COLO829 (cell line): ENCODE results near the gene ARHGEF40.

Experiments used
- DNase-seq: peaks from one replicate; pipeline ENCODE4 v3.0.0; 2012; ENCODE audit warnings: low spot score

The ARHGEF40 gene

DNA sequence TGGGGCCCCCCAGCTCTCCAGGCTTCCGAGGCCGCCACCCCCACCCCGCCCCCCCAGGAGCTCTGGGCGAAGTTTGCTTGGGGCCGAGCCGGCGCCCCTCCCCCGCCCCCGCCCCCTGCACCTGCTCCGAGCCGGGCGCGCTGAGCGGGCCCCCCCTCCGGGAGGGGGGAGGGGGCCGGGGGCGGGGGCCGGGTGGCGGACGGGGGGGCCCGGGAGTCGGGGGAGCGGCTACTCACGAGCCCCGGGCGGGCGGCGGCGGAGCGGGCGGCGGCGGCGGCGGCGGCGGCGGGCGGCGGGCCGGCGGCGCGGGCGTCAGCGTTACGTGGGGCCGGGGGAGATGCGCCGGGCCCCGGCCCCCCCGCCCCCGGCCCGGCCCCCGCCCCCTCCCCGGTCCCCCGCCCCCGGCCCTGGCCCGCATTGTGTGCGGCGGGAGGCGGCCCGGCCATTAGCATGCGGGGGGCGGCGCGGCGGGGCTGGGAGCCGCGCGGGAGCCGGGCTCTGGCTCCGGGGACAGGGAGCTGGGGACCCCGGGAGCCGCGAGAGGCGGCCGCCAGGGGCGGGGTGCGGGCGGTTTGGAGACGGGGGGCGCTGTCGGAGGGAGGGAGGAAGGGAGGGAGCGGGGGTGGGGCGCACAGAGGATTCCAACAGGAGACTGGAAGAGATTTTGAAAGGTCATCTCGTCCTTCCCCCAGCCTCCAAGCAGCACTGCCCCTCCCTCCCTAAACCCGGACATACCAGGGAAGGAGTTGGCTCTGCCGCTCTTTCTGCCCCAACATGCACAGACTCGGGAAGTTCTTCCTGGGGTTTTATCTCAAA lies 28.2 kb downstream of the ARHGEF40 start, which contains the start of gene ZNF219:
Gene ZNF219 (minus strand): TSS at position 580 of the 816 bp plus-strand sequence. CDS start 5,064 bp downstream, outside the sequence.
- peak; percentile 21 for DNase-seq

DNA sequence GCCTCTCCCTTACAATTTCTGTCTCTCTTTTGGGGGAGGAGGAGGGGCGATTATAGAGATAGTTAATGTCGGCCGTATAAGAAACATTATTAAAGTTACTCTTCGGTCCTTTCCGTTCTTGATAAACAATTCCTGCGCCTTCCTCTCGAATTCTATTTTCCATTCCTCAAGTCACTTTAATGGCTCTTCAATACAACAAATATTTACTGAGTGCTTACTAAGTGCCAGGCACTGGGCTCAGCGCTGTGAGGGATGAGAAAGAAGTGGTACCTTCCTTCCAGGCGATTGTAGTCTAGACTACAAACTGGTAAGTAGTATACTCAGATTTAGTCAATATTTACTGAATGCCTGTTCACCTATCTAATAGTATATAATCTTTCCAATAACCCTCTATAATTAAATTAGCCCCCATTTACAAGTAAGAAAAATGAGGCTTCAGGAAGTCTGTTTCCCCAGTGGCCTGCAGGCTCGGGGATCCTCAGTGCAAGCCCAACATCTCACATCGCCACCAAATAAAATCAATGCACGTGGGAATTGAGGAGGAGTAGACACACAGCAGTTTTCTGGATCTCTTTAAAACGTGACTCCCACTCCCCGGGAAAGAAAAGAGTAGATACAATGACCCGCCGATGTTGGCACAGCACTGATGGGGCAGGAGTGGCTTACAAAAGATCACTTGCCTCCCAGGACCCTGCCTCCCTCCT lies 28.9 kb downstream of the ARHGEF40 start:
- DNase-seq, result no peak

DNA sequence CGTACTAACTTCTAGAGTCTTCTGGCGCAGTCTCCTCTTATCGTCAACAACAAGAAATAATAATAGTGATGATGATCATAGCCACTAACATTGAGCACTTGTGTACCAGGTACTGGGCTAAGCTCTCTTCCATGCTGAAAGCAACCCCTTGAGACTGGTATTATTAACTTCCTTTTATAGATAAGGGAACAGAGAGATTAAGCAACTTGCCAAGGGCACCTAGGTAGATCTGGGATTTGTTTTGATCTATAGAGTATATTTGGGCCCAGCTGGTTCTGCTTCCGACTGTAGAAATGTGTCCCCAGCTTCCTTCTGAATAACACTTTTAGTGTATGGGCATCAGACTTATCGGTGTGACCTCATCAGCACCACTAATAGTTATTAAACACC lies 29.5 kb downstream of the ARHGEF40 start:
- no peak for DNase-seq

DNA sequence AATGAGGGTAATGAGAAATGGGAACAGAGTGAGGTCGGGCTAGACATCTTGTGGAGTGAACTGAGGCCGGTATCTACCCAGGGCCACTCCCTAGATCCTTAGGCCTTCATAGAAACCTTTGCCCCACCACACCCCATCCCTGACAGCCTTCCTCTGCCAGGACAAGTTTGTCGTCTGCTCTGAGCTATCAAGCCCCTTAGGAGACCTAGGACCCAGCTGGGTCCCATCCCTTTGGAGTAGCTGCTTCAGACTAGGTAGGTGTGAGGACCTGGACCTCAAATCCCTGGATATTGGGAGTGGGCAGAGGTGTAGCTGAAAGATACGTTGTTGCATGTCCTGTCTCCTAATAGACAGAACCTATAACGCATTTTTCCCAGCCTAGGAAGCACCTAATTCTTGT lies 30.8 kb downstream of the ARHGEF40 start, which contains the start of gene TMEM253:
Gene TMEM253 (plus strand): TSS at position 136 of the 400 bp plus-strand sequence. CDS start 278 bp downstream, outside the sequence.
- DNase-seq, result no peak

DNA sequence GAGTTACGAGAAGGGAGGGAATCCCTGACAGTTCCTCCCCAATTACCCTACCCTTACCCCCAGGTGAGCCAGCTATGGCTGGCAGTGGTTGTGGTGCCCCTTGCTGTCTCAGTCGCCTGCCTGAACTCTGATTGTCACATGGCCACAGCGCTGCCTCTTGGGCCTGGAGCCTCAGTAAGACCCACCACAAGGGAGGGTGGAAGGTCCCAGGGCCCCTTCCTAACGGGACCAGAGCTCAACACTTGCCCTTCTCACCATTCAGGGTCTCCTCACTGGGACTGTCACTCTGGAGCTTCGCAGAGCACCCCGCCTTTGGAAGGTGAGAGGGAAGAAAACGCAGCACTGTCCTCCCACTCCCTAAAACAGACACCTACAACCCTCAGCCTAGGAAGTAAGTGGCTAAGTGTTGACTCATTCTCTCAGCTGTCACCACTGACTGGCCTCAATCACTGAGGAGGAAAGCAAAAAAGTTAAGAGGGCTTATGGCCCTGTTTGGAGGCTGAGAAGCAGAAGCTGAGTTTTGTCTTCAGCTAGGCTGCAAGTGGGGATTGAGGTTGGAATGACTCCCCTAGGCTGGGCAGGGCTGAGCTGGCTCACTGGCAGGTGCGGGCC lies 31.8 kb downstream of the ARHGEF40 start:
- DNase-seq, result no peak

DNA sequence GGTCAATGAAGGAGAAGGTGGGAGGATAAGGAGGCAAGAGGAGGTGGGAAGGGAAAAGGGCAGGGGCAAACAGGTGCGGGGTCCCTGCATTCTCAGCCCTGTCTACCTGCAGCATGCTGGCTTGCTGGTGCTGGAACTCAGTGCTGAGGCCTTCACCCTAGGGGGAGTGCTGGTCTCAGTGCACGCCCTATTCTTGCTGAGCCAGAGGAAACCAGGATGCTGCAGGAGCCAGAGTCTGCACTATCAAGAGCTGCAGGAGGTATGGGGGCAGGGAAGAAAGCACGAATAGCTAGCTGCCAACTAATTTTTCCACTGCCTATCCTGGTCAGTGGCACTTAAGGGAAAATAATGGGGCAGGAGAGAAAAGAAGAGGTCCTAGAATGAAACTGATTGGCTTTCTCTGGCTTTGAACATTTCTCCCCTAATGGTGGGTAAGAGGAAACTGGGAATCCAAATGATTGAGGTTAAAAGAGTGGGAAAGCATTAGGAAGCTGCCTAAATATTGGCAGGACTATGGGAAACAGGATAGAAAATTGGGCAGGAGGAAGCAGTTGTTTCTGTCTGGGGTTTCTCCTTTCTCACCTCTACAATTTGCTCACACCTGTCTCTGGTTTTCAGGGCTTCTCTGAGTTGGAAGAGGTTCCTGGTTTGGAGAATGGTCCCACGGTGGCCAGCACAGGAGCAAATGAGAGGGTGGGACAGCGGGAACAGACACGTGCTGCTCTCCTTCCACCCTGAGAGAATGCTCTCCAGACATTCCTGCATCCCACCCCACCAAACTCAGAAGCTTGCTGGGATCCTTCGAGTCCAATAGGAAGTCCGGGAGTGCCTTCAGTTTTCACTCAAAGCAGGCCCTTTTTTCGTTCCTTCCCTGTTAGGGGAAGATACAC lies 32.7 kb downstream of the ARHGEF40 start:
- no peak for DNase-seq

DNA sequence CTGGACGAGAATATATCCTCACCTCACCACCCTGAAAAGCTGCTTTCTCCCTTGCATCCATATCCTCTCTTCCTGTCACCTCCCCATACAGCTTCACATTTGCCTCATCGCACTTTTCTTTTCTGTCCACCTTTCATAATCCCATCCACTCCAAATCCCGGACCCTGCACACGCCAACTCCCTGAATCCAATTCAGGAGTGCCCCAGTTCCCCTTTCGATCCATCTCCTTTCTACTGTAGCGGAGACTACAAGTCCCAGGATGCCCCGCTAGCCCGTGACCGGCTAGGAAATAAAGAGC lies 33.3 kb downstream of the ARHGEF40 start:
- DNase-seq, result no peak

DNA sequence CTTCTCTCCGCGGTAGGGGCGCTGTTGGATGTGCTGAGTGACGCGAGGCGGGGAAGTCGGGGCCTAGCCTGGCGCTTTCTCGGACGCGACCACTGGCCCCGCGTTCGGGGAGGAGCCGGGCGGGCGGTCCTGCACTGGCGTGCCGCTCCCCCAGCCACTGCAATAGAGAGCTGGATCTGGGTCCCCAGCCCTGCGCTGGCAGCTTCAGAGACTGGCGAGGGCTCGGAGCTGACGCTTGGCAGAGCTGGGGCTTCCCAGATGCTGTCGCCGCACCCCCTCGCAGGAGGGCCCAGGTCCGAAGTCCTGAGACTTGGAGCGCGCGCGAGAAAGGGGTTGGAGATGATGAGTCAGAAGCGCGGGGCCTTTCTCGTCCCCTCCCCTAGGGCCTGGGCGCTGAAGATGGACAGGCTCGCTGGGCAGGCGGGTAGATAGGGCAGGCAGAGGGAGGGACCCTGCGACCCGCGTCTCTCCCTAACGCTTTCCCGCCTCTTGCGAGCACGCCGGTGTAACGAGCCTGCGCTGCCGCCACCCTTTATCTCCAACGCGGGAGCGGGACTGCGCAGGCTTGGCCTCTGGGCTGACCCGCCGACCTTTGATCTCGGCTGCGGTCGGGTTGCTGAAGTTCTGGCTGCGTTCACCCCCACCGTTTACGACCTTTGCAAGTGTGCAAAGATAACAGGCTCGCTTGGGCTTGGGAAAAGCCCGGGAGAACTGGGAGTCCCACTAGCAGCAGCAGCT lies 33.8 kb downstream of the ARHGEF40 start:
- peak; percentile 98 for DNase-seq

DNA sequence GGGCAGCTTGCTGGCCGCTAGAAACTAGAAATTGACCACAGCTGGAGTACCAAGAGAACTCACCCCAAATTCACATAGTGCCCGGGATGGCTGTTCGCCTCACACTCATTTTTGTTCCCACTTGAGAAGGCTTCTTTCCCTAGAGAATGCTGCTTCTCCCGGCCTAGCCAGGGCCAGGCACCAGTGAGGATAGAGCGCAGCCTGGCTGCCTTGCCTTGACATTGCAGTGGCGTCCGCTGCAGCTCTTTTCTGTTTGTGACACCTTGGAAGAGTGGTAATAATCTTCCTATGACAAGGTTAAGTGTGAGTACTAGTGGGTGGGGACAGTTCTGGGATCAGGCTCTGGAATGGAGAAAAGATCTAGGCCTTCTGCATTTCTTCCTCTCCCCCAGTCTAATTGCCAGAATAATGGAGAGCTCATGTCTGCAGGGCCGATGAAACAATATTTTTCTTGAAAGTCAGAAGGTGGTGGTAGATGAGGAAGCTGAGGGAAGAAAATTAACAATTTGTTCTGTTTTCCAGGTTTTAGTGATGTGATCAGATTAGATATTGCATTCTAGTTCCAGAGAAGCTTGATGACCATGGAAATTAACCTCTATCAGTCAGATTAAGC lies 34.5 kb downstream of the ARHGEF40 start:
- peak; percentile 90 for DNase-seq

DNA sequence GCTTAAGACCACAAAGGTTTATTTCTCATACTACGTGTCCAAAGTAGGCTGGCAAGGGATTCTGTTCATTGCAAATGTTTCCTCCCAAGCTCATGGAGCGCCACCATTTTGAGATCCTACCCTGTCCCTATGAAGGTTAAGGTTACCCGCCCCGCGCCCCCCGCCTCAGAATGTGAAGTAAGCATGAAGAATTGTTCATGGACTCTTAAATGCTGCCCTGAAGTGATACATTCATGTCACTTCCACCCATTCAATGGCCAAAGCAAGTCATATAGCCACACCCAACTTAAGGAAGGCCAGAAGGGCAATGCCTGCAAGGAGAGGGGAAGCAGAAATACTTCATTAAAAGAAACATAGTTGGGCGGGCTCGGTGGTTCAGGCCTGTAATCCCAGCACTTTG lies 35.0 kb downstream of the ARHGEF40 start:
- DNase-seq, result no peak

DNA sequence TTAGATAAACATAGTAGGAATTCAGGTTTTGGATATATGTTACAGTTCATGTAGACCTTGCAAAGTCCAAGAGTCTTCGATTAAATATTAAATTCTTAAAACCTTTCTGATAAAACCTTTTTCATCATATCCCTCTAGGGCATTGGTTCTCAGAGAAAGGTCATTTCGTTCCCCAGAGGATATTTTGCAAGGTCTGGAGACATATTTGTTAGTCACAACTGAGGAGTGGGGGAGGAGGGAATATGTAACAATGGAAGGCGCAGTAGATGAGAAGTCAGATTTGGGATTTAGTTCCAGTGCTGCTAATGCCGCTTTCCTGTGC lies 36.0 kb downstream of the ARHGEF40 start:
- peak; percentile 74 for DNase-seq

DNA sequence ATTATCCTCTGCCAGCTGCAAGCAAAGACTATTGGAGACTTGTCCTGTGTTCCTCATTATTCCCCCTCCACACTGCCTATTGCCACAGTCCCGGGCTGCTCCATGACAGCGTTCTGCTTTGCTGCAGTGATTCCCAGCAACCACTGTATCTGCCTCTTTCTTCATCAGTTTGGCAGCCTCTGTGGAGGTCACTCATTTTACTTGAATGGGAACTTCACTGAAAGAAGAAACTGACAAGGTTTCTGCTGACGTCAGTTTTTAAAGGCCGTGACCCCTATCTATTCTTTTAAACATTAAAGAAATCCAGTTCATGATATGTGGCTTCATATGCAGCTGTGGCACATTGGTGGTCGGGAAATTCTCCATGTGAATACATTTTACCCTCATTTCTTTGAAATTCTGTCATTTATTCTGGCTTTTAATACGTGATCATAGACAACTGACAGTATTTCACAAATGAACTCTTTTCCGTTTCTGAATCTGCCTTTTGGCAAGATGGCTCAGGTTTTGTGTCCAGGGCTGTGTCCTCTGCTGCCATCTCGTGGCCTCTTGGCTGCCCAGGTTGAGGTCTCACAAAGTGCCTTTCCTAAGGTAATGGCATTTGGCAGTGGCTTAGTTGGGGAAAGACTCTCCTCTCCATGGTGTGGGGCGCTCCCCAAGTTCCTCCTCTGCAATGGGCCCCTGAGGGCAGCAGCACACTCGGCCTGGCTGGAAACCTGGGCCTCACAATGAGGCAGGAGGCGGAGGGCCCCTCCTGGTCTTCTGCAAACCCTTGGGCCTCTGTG lies 36.6 kb downstream of the ARHGEF40 start:
- peak; percentile 74 for DNase-seq

DNA sequence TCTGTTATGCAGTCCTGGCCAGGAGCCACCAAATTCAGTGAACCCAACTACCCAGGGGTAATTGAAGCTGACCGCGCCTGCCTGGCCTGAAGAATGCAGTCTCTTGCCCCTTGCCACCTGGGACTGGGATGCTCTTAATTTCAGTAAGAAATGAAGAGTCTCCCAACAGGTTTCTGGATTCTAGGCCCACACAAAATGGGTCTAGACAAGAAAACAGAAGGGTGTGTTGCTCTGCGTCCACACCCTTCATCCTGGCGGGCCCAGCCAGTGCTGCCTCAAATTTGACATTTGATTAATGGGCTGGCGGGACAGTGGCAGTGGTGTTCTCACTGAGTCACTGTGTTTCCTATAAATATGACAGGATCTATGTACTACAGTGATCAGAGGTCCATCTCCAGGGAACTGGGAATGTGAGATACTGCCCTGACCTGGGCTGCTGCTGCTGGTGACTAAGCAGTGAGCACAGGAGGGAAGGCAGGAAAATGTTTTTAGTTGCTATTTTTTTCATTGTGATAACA lies 37.2 kb downstream of the ARHGEF40 start:
- peak; percentile 57 for DNase-seq

DNA sequence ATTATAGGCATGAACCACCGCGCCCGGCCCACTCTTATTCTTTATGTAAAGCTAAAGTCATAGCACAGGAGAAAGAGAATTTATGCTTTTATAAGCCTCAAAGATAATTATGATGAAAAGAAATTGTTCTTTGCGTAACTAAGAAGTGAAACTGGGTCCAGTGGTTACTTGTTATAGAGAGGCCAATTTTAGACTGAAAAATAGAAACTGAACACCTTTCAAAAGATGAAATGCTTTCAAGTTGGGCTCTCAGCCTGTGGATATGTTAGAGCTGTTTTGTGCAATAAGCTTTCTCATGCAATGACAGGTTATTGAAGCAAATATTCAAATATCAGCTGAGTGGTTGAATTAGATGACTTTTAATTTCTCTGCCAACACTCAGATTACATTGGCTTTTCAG lies 38.7 kb downstream of the ARHGEF40 start:
- DNase-seq, result no peak

DNA sequence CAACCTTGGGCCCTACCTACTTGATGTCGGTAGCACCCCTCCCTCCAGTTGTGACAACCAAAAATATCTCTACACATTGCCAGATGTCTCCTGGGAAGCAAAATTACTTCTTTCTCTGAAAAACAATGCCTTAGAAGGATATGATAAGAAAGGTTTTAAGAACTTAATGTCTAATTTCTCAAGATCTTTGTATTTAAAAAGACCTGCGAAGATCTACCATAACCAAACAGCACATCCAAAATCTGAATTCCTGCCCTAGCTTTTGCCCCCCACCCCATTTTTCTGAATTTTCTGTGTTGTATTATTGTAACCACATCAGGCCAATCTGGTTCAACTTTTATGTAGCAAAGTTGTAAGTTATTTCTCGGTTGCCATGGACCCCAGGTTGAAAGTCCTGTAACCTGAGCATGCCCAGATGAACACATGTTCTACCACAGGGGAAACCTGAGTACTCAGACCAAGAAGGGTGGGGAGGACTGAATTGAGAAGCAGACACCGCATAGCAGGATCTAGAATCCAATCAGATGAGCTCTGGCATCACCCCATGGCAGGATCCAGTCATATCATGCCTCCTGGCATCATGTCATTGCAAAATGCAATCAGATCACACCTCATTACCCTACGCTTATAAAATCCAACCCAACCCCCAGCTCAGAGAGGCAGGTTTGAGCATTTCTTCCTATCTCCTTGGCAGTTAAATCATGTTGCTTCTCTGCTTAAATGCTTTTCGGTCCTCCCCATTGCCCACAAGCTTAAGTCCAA lies 39.5 kb downstream of the ARHGEF40 start:
- DNase-seq, result no peak

DNA sequence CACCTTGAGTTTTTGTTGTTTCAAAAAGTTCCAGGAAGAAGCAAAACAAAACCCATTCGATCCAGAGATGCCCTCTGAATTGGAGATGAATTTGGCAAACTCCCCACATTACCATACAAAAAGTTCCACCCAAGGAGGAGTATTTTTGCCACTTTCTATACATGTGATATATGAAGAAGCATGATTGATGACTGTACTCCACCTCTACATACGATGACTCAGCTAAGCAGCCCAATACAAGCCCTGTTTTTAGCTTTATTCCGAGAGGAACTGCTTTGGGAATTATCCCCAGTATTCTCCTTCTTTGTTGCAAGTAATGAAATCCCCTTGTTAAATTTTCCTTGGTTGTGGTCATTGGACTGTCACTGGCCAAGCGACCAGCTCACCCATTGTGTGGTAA lies 42.2 kb downstream of the ARHGEF40 start:
- DNase-seq, result no peak

DNA sequence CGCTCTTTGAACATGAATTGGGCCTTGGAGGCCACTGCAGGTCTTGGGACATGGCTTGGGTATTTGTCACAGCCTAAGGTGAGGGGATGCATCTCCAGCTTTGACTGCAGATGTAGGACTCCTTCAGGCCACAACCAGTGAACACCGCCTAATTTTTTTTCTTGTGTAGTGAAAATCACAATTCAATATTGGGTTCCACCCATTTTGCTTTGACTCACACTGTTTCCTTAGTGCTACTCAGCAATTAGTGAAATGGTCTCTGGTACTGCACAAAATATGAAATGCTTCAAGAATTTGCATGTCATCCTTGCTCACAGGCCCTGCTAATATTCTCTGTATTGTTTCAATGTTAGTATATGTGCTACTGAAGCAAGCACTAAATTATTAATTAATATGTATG lies 43.3 kb downstream of the ARHGEF40 start:
- no peak for DNase-seq

DNA sequence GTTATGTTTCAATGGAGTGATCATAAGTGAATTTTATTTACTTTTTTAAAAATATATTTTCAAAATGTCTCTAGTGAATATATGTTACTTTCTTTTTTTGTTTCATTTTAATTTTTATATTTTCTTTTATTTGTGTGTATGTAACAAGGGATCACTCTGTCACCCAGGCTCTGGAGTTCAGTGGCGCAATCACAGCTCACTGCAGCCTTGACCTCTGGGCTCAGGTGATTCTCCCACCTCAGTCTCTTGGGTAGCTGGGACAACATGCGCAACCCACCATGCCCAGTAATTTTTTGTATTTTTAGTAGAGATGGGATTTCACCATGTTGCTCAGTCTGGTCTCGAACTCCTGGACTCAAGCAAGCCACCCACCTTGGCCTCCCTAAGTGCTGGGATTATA lies 48.8 kb downstream of the ARHGEF40 start:
- no peak for DNase-seq

DNA sequence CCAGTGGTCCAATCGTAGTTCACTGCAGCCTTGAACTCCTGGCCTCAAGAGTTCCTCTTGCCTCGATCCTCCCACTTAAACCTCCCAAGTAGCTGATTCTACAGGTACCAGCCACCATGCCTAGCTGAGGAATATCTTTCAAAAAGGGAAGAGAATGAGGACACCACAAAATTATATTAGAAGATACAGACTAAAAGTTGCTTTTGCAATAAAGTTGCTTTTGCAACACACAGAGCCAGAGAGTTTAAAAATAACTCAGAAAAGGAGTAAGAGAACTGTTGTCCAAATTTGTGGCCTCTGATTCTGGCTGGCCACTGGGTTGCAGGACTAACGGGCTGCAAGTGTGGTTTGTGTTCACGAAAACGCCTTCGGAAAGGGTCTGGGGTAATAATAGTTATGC lies 50.6 kb downstream of the ARHGEF40 start:
- no peak for DNase-seq
